Measurements from ENCODE around the gene GLRX3. TPM values are rescaled to one million over a fixed set of nuclear protein-coding genes. Genes with fewer than 3 reads are reported as not detected.
"Not testable (repeated sequence)": the region's sequence is repeated elsewhere in the genome, so short reads cannot be mapped to it uniquely, and the experiment has no call there.

GLRX3 gene
- total and polyA plus RNA-seq, 10 of the 15 experiments (the other 5 are each of a cell fraction or from before 2014, with no cell fraction given) = 94.7 to 209 (median 131) TPM

GRCh38 chr10:130117535-130117934 lies 18.7 kb upstream of the GLRX3 start:
- intact Hi-C loops (cut with micrococcal nuclease; ENCODE audit: unreplicated experiment); POLR2A ChIA-PET; H2AFZ ChIP-seq (ENCODE audit: control insufficient read depth, low read depth, low read length); H3K9me3 ChIP-seq (replicated peaks; ENCODE audit: control insufficient read depth, insufficient read depth, low read length); H3K4me3 ChIP-seq; H3K27me3 ChIP-seq (replicated peaks in 1 of 2; ENCODE audit: control insufficient read depth in 2 of 2, insufficient read depth in 2 of 2, low read length in 1 of 2); SMC1A ChIA-PET (ENCODE audit: uncharacterized antibody, unreplicated experiment); BruUV-seq (replicated peaks); FAIRE-seq; H3K4me1 ChIP-seq (ENCODE audit: control insufficient read depth, insufficient read depth, low read length); H3K36me3 ChIP-seq (ENCODE audit: control insufficient read depth in 2 of 2, insufficient read depth in 2 of 2, low read length in 1 of 2); CTCF ChIA-PET; H3K4me2 ChIP-seq (ENCODE audit: control insufficient read depth, insufficient read depth); H3K27ac ChIP-seq (ENCODE audit: control insufficient read depth, insufficient read depth); ATAC-seq; H3K79me2 ChIP-seq (ENCODE audit: control insufficient read depth, insufficient read depth, low read length); DNase-seq (ENCODE audit: low read depth, low spot score); H4K20me1 ChIP-seq (ENCODE audit: control insufficient read depth, insufficient read depth); RAD21 ChIA-PET (ENCODE audit: unreplicated experiment); H3K9ac ChIP-seq (ENCODE audit: control insufficient read depth, insufficient read depth, low read length): not testable (repeated sequence)
- in situ Hi-C loops (cut with MboI) = loop anchor here (10.0 to 25.0 kb wide), 2 partner anchors 653 to 1080 kb away; partner anchors contain the start of gene MGMT
- 71% methylated on average over 6 of the region's 6 CpGs for WGBS (ENCODE audit: insufficient coverage, insufficient replicate concordance, low lambda C conversion rate, missing lambda C conversion rate)

DNA sequence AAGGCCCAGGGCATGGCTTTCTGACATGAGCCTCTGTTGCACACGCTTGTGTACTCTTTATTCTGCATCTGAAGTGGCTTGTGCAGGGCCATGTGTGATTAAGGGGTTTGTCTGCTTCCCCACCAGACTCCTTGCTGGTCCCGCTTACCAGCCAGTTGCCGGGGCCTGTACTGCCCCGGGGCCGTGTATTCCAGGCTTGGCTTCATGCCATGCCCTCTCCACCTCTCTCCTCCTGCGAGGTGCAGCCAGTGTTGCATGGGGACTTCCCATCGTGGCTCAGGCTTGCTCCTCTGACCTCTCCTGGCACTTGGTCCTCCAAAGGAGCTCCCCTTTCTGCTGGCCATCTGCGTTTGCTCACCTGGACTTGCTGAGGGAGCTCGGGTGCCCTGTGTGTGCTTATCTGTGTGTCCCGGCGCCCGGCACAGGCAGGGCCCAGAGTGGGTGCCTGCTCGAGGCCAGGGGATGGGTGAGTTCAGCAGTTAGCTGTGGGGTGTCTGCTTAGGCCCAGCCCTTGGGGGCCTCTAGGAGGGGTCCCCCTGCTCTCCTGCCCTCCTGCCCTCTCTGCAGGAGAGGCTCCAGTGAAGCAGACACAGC lies 14.6 kb upstream of the GLRX3 start:
- POLR2A ChIA-PET = no interaction called here
- Histone ChIP-seq H4K20me1 (ENCODE audit: control insufficient read depth, insufficient read depth) (no peaks in the 10 kb centered on the region), H3K4me2 (ENCODE audit: control insufficient read depth, insufficient read depth) (no peak overlapping the region), H3K36me3 (ENCODE audit: control insufficient read depth in 2 of 2, insufficient read depth in 2 of 2, low read length in 1 of 2) (no peaks in the 10 kb centered on the region), H2AFZ (ENCODE audit: control insufficient read depth, low read depth, low read length) (no peak overlapping the region), H3K4me3 (no peak overlapping the region), H3K9ac (ENCODE audit: control insufficient read depth, insufficient read depth, low read length) (no peak overlapping the region), H3K79me2 (ENCODE audit: control insufficient read depth, insufficient read depth, low read length) (no peaks in the 10 kb centered on the region), H3K9me3 (replicated peaks; ENCODE audit: control insufficient read depth, insufficient read depth, low read length) (no peaks in the 10 kb centered on the region; the same call in 2 of the 3 replicates), H3K4me1 (ENCODE audit: control insufficient read depth, insufficient read depth, low read length) (no peaks in the 10 kb centered on the region), H3K27me3 (replicated peaks in 1 of 2; ENCODE audit: control insufficient read depth in 2 of 2, insufficient read depth in 2 of 2, low read length in 1 of 2) (no peaks in the 10 kb centered on the region), H3K27ac (ENCODE audit: control insufficient read depth, insufficient read depth) (no peak overlapping the region)
- CTCF ChIA-PET = no interaction called here
- no peak for ATAC-seq
- DNase-seq (ENCODE audit: low read depth, low spot score) = no peak
- RAD21 ChIA-PET (ENCODE audit: unreplicated experiment) = no interaction called here
- FAIRE-seq = no peak
- intact Hi-C loops (cut with micrococcal nuclease; ENCODE audit: unreplicated experiment) (no loop called here), in situ Hi-C loops (cut with MboI) (loop anchor here (25.0 kb wide), 1 partner anchor 1084 kb away; no protein-coding TSS in a partner anchor)
- no TSS peak for BruUV-seq (replicated peaks)
- SMC1A ChIA-PET (ENCODE audit: uncharacterized antibody, unreplicated experiment) = interaction anchor here (0.6 kb wide), 1 partner anchor 10 kb away, joined by 3 read pairs; no protein-coding TSS in a partner anchor
- WGBS (ENCODE audit: insufficient coverage, insufficient replicate concordance, low lambda C conversion rate, missing lambda C conversion rate) = 42% methylated on average over 13 of the region's 13 CpGs
- TF ChIP-seq HDAC2 (IDR thresholded peaks at IDR 0.05) (no peak), CHD1 (IDR thresholded peaks at IDR 0.05; ENCODE audit: low read depth, low read length) (no peak), ZSCAN29 (IDR thresholded peaks at IDR 0.05) (no peak), CBX3 (IDR thresholded peaks at IDR 0.05; ENCODE audit: borderline replicate concordance, low read depth) (no peak), CREB1 (IDR thresholded peaks at IDR 0.05; ENCODE audit: low read depth) (no peak), PRDM15 (CRISPR knock-in tag; IDR thresholded peaks at IDR 0.05) (no peak)
- TF ChIP-seq, protein P1, sequence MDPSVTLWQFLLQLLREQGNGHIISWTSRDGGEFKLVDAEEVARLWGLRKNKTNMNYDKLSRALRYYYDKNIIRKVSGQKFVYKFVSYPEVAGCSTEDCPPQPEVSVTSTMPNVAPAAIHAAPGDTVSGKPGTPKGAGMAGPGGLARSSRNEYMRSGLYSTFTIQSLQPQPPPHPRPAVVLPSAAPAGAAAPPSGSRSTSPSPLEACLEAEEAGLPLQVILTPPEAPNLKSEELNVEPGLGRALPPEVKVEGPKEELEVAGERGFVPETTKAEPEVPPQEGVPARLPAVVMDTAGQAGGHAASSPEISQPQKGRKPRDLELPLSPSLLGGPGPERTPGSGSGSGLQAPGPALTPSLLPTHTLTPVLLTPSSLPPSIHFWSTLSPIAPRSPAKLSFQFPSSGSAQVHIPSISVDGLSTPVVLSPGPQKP (IDR thresholded peaks at IDR 0.05; ENCODE audit: low read depth, low read length) = no peak
- TF ChIP-seq, protein P2, sequence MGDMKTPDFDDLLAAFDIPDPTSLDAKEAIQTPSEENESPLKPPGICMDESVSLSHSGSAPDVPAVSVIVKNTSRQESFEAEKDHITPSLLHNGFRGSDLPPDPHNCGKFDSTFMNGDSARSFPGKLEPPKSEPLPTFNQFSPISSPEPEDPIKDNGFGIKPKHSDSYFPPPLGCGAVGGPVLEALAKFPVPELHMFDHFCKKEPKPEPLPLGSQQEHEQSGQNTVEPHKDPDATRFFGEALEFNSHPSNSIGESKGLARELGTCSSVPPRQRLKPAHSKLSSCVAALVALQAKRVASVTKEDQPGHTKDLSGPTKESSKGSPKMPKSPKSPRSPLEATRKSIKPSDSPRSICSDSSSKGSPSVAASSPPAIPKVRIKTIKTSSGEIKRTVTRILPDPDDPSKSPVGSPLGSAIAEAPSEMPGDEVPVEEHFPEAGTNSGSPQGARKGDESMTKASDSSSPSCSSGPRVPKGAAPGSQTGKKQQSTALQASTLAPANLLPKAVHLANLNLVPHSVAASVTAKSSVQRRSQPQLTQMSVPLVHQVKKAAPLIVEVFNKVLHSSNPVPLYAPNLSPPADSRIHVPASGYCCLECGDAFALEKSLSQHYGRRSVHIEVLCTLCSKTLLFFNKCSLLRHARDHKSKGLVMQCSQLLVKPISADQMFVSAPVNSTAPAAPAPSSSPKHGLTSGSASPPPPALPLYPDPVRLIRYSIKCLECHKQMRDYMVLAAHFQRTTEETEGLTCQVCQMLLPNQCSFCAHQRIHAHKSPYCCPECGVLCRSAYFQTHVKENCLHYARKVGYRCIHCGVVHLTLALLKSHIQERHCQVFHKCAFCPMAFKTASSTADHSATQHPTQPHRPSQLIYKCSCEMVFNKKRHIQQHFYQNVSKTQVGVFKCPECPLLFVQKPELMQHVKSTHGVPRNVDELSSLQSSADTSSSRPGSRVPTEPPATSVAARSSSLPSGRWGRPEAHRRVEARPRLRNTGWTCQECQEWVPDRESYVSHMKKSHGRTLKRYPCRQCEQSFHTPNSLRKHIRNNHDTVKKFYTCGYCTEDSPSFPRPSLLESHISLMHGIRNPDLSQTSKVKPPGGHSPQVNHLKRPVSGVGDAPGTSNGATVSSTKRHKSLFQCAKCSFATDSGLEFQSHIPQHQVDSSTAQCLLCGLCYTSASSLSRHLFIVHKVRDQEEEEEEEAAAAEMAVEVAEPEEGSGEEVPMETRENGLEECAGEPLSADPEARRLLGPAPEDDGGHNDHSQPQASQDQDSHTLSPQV (IDR thresholded peaks at IDR 0.05) = no peak
